ENCODE data around the gene EGLN3. TPM values are rescaled to one million over a fixed set of nuclear protein-coding genes. Genes with fewer than 3 reads are reported as not detected.
"Not testable (repeated sequence)": the region's sequence is repeated elsewhere in the genome, so short reads cannot be mapped to it uniquely, and the experiment has no call there.

EGLN3 gene
- total RNA-seq, 4 donors from 2014 or later, result 3.1 to 19.2 (median 4.7) TPM

- ATAC-seq (ENCODE audit: low FRiP score), result no peak
These were observed 18.8 kb downstream of the EGLN3 start for GRCh38 chr14:33932033-33932432.

DNA sequence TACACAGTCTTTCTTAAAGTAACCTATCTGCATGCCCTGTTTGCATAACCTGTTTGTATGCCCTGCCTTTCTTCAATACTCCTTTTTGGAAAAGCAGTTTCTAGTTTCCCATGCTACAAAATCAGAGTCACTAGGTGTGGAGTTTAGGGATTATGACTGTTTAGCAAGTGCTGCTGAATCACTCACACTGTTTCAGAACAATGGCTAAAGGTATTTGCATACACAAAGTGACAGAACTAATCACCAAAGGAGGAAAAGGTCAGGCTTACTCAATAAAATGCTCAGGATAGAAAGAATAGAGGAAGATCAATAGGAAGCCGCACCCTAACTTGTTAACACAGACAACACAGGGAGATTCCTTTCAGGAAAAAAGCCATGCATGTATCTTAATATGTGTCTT lies 19.4 kb downstream of the EGLN3 start:
- ATAC-seq (ENCODE audit: low FRiP score) (no peak), DNase-seq (ENCODE audit: low spot score) (no peak)
- TF ChIP-seq, protein P1, sequence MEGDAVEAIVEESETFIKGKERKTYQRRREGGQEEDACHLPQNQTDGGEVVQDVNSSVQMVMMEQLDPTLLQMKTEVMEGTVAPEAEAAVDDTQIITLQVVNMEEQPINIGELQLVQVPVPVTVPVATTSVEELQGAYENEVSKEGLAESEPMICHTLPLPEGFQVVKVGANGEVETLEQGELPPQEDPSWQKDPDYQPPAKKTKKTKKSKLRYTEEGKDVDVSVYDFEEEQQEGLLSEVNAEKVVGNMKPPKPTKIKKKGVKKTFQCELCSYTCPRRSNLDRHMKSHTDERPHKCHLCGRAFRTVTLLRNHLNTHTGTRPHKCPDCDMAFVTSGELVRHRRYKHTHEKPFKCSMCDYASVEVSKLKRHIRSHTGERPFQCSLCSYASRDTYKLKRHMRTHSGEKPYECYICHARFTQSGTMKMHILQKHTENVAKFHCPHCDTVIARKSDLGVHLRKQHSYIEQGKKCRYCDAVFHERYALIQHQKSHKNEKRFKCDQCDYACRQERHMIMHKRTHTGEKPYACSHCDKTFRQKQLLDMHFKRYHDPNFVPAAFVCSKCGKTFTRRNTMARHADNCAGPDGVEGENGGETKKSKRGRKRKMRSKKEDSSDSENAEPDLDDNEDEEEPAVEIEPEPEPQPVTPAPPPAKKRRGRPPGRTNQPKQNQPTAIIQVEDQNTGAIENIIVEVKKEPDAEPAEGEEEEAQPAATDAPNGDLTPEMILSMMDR (IDR thresholded peaks at IDR 0.05), result no peak

More at GRCh38 chr14:33932033-33932432, 18.8 kb downstream of the EGLN3 start:
- no peak for DNase-seq (ENCODE audit: low spot score)
- TF ChIP-seq, protein P1 (IDR thresholded peaks at IDR 0.05), result no peak

DNA sequence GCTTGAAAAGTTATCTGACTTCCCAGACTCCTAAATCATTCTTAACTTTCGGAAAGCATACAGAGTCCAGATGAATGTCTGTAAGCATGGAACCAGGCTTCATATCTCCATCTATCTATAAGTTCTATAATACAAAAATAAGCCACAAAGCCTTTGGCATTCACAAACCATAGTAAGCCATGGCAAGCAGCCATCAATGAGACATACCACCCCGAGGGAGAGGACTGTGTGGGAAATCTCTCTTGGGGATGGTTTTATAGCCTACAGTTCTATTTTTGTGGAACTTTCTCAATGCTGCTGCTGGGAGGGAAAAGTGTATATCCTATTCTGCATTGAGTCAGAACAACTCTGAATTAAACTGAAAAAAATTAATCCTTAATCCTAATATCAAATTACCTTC lies 20.4 kb downstream of the EGLN3 start:
- ATAC-seq (ENCODE audit: low FRiP score), result no peak
- DNase-seq (ENCODE audit: low spot score), result no peak
- TF ChIP-seq, protein P1 (IDR thresholded peaks at IDR 0.05), result no peak

GRCh38 chr14:33929799-33930408 lies 21.0 kb downstream of the EGLN3 start:
- ATAC-seq (ENCODE audit: low FRiP score) (peak; percentile 65), DNase-seq (ENCODE audit: low spot score) (no peak)
- TF ChIP-seq, protein P1 (IDR thresholded peaks at IDR 0.05), result no peak

- TF ChIP-seq, protein P1 (IDR thresholded peaks at IDR 0.05), result no peak
- no peak for ATAC-seq (ENCODE audit: low FRiP score)
- no peak for DNase-seq (ENCODE audit: low spot score)
These were observed 22.0 kb downstream of the EGLN3 start for GRCh38 chr14:33928895-33929294.

GRCh38 chr14:33927944-33928343 lies 22.9 kb downstream of the EGLN3 start:
- TF ChIP-seq, protein P1 (IDR thresholded peaks at IDR 0.05), result no peak
- ATAC-seq (ENCODE audit: low FRiP score) (no peak), DNase-seq (ENCODE audit: low spot score) (no peak)

DNA sequence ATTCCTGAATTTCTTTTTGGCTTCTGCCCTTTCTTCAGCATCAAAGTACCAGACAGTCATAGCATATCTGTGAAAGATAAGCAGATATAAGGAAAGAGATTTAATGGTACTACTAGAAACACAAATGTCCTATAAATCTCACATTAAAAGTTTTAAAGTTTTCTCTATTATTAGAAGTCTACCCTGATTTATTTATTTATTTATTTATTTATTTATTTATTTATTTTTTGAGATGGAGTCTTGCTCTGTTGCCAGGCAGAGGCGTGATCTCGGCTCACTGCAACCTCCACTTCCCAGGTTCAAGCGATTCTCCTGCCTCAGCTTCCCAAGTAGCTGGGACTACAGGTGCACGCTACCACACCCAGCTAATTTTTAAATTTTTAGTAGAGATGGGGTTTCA lies 23.9 kb downstream of the EGLN3 start:
- ATAC-seq (ENCODE audit: low FRiP score); DNase-seq (ENCODE audit: low spot score): not testable (repeated sequence)

Data from omental fat pad (tissue), 4 donors.